ENCODE measurements around the gene SMARCA2.

Gene SMARCA2

DNA sequence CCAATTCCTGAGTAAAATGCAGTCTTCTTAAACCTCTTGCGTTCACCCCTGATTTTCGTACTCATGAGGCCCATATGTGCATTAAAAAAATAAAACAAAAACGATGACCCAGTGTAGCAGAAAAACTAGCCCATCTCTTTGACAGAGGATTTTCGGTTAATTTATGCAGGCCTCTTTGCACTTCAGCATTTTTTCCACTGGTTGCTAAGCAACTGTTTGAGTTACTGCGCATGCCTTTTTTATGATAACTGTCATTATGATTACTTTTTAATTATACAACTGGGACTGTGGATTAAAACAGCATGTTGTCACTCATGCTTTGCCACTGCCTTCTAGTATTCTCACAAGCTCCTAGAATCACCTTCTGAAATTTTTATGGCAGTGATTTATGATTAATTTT is 165.0 kb downstream of the SMARCA2 start:
- no peak overlapping the region for H3K4me3 ChIP-seq (ENCODE audit: insufficient read depth, low read depth, low read length)
- 79 to 81% methylated on average over 5 of the region's 5 CpGs for WGBS, 2 experiments

GRCh38 chr9:2180704-2181103 is 165.6 kb downstream of the SMARCA2 start:
- Histone ChIP-seq H3K9me3 (ENCODE audit: control insufficient read depth, low read length) (no peaks in the 10 kb centered on the region), H3K4me3 (ENCODE audit: insufficient read depth, low read depth, low read length) (no peak overlapping the region), H3K36me3 (ENCODE audit: control insufficient read depth, insufficient read depth, low read length) (no peaks in the 10 kb centered on the region), H3K27me3 (ENCODE audit: control insufficient read depth, insufficient read depth, low read length, poor library complexity, severe bottlenecking) (no peaks in the 10 kb centered on the region), H3K27ac (ENCODE audit: insufficient read depth, low read depth, low read length, poor library complexity, severe bottlenecking) (no peak overlapping the region), H3K4me1 (ENCODE audit: control insufficient read depth, insufficient read depth, low read length) (peaks cover 19% of the 10 kb centered on the region)
- no CpG with 5 or more reads among the region's 2 CpGs for WGBS, 2 experiments

More for the DNA sequence above, 165.0 kb downstream of the SMARCA2 start:
- peaks cover 19% of the 10 kb centered on the region for H3K4me1 ChIP-seq (ENCODE audit: control insufficient read depth, insufficient read depth, low read length)
- no peaks in the 10 kb centered on the region for H3K9me3 ChIP-seq (ENCODE audit: control insufficient read depth, low read length)
- no peaks in the 10 kb centered on the region for H3K36me3 ChIP-seq (ENCODE audit: control insufficient read depth, insufficient read depth, low read length)
- H3K27me3 ChIP-seq (ENCODE audit: control insufficient read depth, insufficient read depth, low read length, poor library complexity, severe bottlenecking) = no peaks in the 10 kb centered on the region
- no peak overlapping the region for H3K27ac ChIP-seq (ENCODE audit: insufficient read depth, low read depth, low read length, poor library complexity, severe bottlenecking)

DNA sequence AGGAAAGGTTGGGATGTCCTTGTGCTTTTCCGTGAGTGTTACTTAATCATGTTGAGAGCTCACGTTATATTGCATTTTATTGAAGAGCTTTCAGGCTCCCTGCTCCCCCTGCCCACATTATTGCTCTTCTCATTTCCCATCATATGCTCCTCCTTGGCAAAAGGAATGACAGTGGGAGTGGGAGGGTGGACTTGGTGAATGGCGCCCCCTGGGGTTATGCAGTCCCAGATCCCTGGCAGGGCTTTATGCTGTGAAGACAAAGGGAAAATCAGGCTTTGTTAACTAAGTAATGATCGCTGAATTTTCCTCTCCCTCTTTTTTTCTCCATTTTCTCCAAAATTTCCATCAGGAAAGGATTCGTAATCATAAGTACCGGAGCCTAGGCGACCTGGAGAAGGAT is 166.6 kb downstream of the SMARCA2 start:
- WGBS, 2 experiments = 12 to 14% methylated on average over 5 to 7 of the region's 7 CpGs
- Histone ChIP-seq H3K27ac (ENCODE audit: insufficient read depth, low read depth, low read length, poor library complexity, severe bottlenecking) (peak overlapping the region; percentile 81), H3K9me3 (ENCODE audit: control insufficient read depth, low read length) (no peaks in the 10 kb centered on the region), H3K27me3 (ENCODE audit: control insufficient read depth, insufficient read depth, low read length, poor library complexity, severe bottlenecking) (no peaks in the 10 kb centered on the region), H3K4me1 (ENCODE audit: control insufficient read depth, insufficient read depth, low read length) (peaks cover 19% of the 10 kb centered on the region), H3K4me3 (ENCODE audit: insufficient read depth, low read depth, low read length) (no peak overlapping the region), H3K36me3 (ENCODE audit: control insufficient read depth, insufficient read depth, low read length) (no peaks in the 10 kb centered on the region)

DNA sequence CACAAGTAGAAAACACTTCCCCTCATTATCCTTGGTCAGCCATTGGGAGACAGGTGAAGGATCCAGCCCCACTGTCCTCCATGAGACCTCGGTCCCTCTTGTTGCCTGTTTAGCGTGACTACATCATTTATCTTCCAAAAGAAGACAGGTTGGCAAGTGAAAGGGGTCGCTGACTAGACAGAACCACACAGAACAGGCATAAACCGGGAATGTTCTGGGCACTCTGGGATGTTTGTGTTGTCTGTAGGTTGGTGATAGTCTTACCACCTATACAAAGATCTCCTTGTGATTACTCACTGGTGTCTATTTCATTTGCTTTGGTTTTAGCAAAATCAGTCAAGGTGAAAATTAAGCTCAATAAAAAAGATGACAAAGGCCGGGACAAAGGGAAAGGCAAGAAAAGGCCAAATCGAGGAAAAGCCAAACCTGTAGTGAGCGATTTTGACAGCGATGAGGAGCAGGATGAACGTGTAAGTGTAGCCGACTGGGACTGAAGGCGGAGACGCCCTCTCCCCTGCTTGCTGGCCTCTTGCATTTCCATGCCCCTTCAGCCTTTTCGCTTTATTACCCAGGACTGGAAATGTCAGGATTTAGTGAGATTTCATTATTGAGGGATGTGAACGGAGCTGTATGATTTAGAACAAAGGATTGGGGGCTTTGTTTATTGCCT is 175.9 kb downstream of the SMARCA2 start:
- 92 to 93% methylated on average over 11 to 14 of the region's 14 CpGs for WGBS, 2 experiments
- peaks cover 11% of the 10 kb centered on the region for H3K4me1 ChIP-seq (ENCODE audit: control insufficient read depth, insufficient read depth, low read length)
- H3K4me3 ChIP-seq (ENCODE audit: insufficient read depth, low read depth, low read length) = no peak overlapping the region
- no peaks in the 10 kb centered on the region for H3K9me3 ChIP-seq (ENCODE audit: control insufficient read depth, low read length)
- no peak overlapping the region for H3K27ac ChIP-seq (ENCODE audit: insufficient read depth, low read depth, low read length, poor library complexity, severe bottlenecking)
- H3K27me3 ChIP-seq (ENCODE audit: control insufficient read depth, insufficient read depth, low read length, poor library complexity, severe bottlenecking) = no peaks in the 10 kb centered on the region
- H3K36me3 ChIP-seq (ENCODE audit: control insufficient read depth, insufficient read depth, low read length) = no peaks in the 10 kb centered on the region

DNA sequence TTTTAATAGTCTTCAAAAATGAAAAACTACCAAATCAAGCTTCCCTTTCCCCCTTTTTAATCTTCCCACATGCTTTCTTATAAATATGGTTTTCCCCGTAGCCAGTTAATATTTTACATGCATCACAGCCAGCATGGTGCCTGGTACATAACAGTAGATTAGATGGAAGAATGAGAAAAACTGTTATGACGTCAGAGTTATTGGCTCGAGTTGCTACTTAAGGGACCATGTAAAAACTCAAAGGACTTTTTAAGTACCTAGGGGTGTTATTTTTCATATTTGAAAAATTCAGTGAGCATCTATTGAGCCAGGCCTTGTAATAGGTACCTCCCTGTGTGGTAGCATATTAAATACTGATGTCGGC is 176.4 kb downstream of the SMARCA2 start:
- WGBS, 2 experiments = 92 to 96% methylated on average over 4 of the region's 4 CpGs
- Histone ChIP-seq H3K9me3 (ENCODE audit: control insufficient read depth, low read length) (no peaks in the 10 kb centered on the region), H3K4me3 (ENCODE audit: insufficient read depth, low read depth, low read length) (no peak overlapping the region), H3K27ac (ENCODE audit: insufficient read depth, low read depth, low read length, poor library complexity, severe bottlenecking) (no peak overlapping the region), H3K27me3 (ENCODE audit: control insufficient read depth, insufficient read depth, low read length, poor library complexity, severe bottlenecking) (no peaks in the 10 kb centered on the region), H3K36me3 (ENCODE audit: control insufficient read depth, insufficient read depth, low read length) (no peaks in the 10 kb centered on the region), H3K4me1 (ENCODE audit: control insufficient read depth, insufficient read depth, low read length) (peaks cover 11% of the 10 kb centered on the region)

DNA sequence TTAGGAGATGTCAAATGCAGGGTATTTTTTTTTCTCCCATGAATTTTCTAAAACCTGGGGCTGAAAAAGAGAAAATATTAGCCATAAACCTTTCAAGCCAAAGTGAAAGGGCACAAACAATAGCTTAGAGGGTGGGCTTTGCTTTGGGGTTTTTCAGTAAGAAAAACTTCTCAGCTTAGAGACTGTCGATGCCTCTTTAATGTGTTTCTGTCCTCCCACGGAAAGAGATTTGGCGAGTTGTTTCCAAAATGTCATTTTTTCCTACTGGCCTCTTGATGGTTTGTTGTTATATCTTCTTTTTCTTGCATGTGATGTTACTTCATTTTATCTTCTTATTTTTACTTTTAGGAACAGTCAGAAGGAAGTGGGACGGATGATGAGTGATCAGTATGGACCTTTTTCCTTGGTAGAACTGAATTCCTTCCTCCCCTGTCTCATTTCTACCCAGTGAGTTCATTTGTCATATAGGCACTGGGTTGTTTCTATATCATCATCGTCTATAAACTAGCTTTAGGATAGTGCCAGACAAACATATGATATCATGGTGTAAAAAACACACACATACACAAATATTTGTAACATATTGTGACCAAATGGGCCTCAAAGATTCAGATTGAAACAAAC is 177.3 kb downstream of the SMARCA2 start:
- Histone ChIP-seq H3K27me3 (ENCODE audit: control insufficient read depth, insufficient read depth, low read length, poor library complexity, severe bottlenecking) (no peaks in the 10 kb centered on the region), H3K9me3 (ENCODE audit: control insufficient read depth, low read length) (no peaks in the 10 kb centered on the region), H3K27ac (ENCODE audit: insufficient read depth, low read depth, low read length, poor library complexity, severe bottlenecking) (no peak overlapping the region), H3K4me3 (ENCODE audit: insufficient read depth, low read depth, low read length) (no peak overlapping the region), H3K4me1 (ENCODE audit: control insufficient read depth, insufficient read depth, low read length) (peaks cover 11% of the 10 kb centered on the region), H3K36me3 (ENCODE audit: control insufficient read depth, insufficient read depth, low read length) (no peaks in the 10 kb centered on the region)
- 59 to 74% methylated on average over 4 to 5 of the region's 5 CpGs for WGBS, 2 experiments

GRCh38 chr9:2193552-2193951 is 178.4 kb downstream of the SMARCA2 start:
- no peaks in the 10 kb centered on the region for H3K9me3 ChIP-seq (ENCODE audit: control insufficient read depth, low read length)
- peaks cover 11% of the 10 kb centered on the region for H3K4me1 ChIP-seq (ENCODE audit: control insufficient read depth, insufficient read depth, low read length)
- no peak overlapping the region for H3K27ac ChIP-seq (ENCODE audit: insufficient read depth, low read depth, low read length, poor library complexity, severe bottlenecking)
- no peak overlapping the region for H3K4me3 ChIP-seq (ENCODE audit: insufficient read depth, low read depth, low read length)
- 68% methylated on average over 2 of the region's 2 CpGs for WGBS, 2 experiments
- no peaks in the 10 kb centered on the region for H3K36me3 ChIP-seq (ENCODE audit: control insufficient read depth, insufficient read depth, low read length)
- H3K27me3 ChIP-seq (ENCODE audit: control insufficient read depth, insufficient read depth, low read length, poor library complexity, severe bottlenecking) = no peaks in the 10 kb centered on the region

DNA sequence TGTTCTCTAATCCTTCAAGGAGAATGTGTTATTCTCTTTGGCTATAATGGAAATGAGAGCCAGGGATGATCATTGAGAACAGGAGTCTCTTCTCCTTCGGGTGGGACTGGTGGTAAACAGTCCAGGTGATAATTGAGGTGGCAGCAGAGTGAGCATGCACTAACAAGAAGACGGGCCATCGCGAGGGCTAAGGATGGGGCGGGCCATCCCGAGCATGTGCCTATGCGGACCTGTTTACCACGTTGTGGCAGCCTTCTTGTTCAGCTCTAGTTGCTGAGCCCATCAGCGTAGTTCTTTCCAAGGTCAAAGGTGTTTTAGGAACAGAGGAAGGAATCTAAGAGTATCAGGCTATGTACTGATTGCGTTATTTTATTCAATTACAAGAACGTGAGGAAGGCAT is 180.1 kb downstream of the SMARCA2 start:
- Histone ChIP-seq H3K9me3 (ENCODE audit: control insufficient read depth, low read length) (no peaks in the 10 kb centered on the region), H3K27me3 (ENCODE audit: control insufficient read depth, insufficient read depth, low read length, poor library complexity, severe bottlenecking) (no peaks in the 10 kb centered on the region), H3K4me1 (ENCODE audit: control insufficient read depth, insufficient read depth, low read length) (peaks cover 11% of the 10 kb centered on the region), H3K4me3 (ENCODE audit: insufficient read depth, low read depth, low read length) (no peak overlapping the region), H3K36me3 (ENCODE audit: control insufficient read depth, insufficient read depth, low read length) (no peaks in the 10 kb centered on the region), H3K27ac (ENCODE audit: insufficient read depth, low read depth, low read length, poor library complexity, severe bottlenecking) (no peak overlapping the region)
- 88 to 93% methylated on average over 11 of the region's 11 CpGs for WGBS, 2 experiments

- H3K9me3 ChIP-seq (ENCODE audit: control insufficient read depth, low read length) = no peaks in the 10 kb centered on the region
- H3K27me3 ChIP-seq (ENCODE audit: control insufficient read depth, insufficient read depth, low read length, poor library complexity, severe bottlenecking) = no peaks in the 10 kb centered on the region
- no peaks in the 10 kb centered on the region for H3K36me3 ChIP-seq (ENCODE audit: control insufficient read depth, insufficient read depth, low read length)
- H3K27ac ChIP-seq (ENCODE audit: insufficient read depth, low read depth, low read length, poor library complexity, severe bottlenecking) = no peak overlapping the region
- 95 to 100% methylated on average over 1 to 2 of the region's 2 CpGs for WGBS, 2 experiments
- H3K4me3 ChIP-seq (ENCODE audit: insufficient read depth, low read depth, low read length) = no peak overlapping the region
- peaks cover 8% of the 10 kb centered on the region for H3K4me1 ChIP-seq (ENCODE audit: control insufficient read depth, insufficient read depth, low read length)
These were observed 181.6 kb downstream of the SMARCA2 start for GRCh38 chr9:2196757-2197156.

DNA sequence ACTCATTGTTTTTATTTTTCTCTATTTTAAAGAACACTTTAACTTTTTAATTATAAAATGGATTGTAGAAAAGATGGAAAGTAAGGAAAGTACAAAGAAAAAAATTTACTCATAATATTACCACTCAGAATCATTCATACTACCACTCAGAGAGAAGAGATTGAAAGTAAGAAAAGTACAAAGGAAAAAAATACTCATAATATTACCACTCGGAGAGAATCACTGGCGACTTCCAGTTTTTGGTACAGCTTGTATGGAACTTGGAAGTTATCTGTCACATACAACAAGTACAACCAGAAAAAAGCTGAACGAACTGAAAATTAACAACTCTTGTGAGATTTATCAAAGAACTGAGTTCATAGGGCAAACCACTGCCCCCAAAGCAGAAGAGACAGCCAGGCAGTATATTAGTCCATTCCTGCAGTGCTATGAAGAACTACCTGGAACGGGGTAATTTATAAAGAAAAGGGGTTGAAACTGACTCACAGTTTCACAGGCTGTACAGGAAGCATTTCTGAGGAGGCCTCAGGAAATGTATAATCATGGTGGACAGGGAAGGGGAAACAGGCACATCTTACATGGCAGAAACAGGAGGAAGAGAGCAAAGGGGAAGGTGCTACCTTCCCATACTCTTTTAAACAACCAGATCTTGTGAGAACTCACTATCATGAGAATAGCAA is 183.9 kb downstream of the SMARCA2 start:
- Histone ChIP-seq H3K4me1 (ENCODE audit: control insufficient read depth, insufficient read depth, low read length) (no peaks in the 10 kb centered on the region), H3K9me3 (ENCODE audit: control insufficient read depth, low read length) (no peaks in the 10 kb centered on the region), H3K27me3 (ENCODE audit: control insufficient read depth, insufficient read depth, low read length, poor library complexity, severe bottlenecking) (no peaks in the 10 kb centered on the region), H3K36me3 (ENCODE audit: control insufficient read depth, insufficient read depth, low read length) (no peaks in the 10 kb centered on the region), H3K27ac (ENCODE audit: insufficient read depth, low read depth, low read length, poor library complexity, severe bottlenecking) (no peak overlapping the region), H3K4me3 (ENCODE audit: insufficient read depth, low read depth, low read length) (no peak overlapping the region)
- WGBS, 2 experiments = 95 to 97% methylated on average over 4 of the region's 4 CpGs

Data from ectodermal cell (in vitro differentiated cells).